Upper lobe of left lung (tissue), 4 donors: ENCODE data around the gene BROX.

Experiments
- CTCF ChIP-seq, 6 experiments: fragments of 450-650 bp in 4 of 6; fragments of 200-600 bp in 2 of 6; sonication (generic) in 2 of 6; IDR thresholded peaks; one replicate each; pipeline ENCODE4 v1.5.1; 2016 to 2019; ENCODE audit warnings: antibody characterized with exemption in 6 of 6
- EP300 ChIP-seq, 4 donors: sonication (generic); formaldehyde crosslinking; IDR thresholded peaks; one replicate each; pipeline ENCODE4 v1.5.1; 2017; ENCODE audit warnings: antibody characterized with exemption in 4 of 4, control low read depth in 2 of 4

DNA sequence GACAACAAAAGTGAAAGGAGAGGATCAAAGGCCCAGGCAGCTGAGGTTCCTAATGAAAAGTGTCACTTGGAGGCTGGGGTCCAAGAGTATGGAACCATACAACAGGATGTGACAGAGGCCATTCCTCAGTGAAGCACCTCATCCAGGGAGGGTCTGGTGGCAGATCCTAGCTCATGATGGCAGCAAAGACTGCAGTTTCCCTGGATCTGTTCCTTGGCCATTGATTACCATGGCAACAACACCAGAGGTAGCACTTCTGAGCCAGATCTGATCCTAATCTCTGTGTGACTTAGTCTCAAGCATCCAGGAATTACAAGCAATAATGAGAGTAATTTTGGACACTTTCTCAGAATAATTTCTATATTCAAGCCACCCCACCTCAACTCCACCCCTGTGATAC, 37.6 kb downstream of the BROX start:
- TF ChIP-seq EP300 (IDR thresholded peaks at IDR 0.05) (no peak), CTCF (IDR thresholded peaks at IDR 0.05) (no peak)
